HG03196 (cell line): ENCODE results near the gene VPS45.

Experiments
- ATAC-seq: cut with Tn5 transposase; IDR thresholded peaks from one replicate; pipeline ENCODE4 v1.9.1; 2021; ENCODE audit not compliant: unreplicated experiment

Gene VPS45

GRCh38 chr1:150155413-150156071, 88.0 kb downstream of the VPS45 start:
- no peak for ATAC-seq

- ATAC-seq, result no peak
Measured at GRCh38 chr1:150156868-150157603, 89.5 kb downstream of the VPS45 start.

- no peak for ATAC-seq
Measured at GRCh38 chr1:150159550-150159949, 92.0 kb downstream of the VPS45 start.

- no peak for ATAC-seq
Measured at GRCh38 chr1:150160964-150161621, 93.5 kb downstream of the VPS45 start.

- no peak for ATAC-seq
Measured at GRCh38 chr1:150161747-150162581, 94.4 kb downstream of the VPS45 start.

GRCh38 chr1:150162582-150162861, 94.9 kb downstream of the VPS45 start:
- no peak for ATAC-seq

GRCh38 chr1:150162862-150163706, 95.5 kb downstream of the VPS45 start:
- ATAC-seq, result peak; percentile 33

- no peak for ATAC-seq
Measured at GRCh38 chr1:150164224-150164623, 96.6 kb downstream of the VPS45 start.

- ATAC-seq, result no peak
Measured at GRCh38 chr1:150164779-150165178, 97.2 kb downstream of the VPS45 start.

GRCh38 chr1:150165622-150166612, 98.3 kb downstream of the VPS45 start:
- ATAC-seq, result no peak

GRCh38 chr1:150168960-150169601, 101.5 kb downstream of the VPS45 start:
- ATAC-seq, result no peak

GRCh38 chr1:150171801-150172200, 104.2 kb downstream of the VPS45 start:
- ATAC-seq, result no peak

GRCh38 chr1:150173141-150173585, 105.6 kb downstream of the VPS45 start:
- ATAC-seq, result no peak

- ATAC-seq, result no peak
Measured at GRCh38 chr1:150176593-150176992, 109.0 kb downstream of the VPS45 start.

- ATAC-seq, result no peak
Measured at GRCh38 chr1:150178548-150178947, 111.0 kb downstream of the VPS45 start.

- no peak for ATAC-seq
Measured at GRCh38 chr1:150179867-150180266, 112.3 kb downstream of the VPS45 start.

- no peak for ATAC-seq
Measured at GRCh38 chr1:150180474-150180873, 112.9 kb downstream of the VPS45 start.

GRCh38 chr1:150182247-150182646, 114.7 kb downstream of the VPS45 start:
- no peak for ATAC-seq

- ATAC-seq, result no peak
Measured at GRCh38 chr1:150183061-150183460, 115.5 kb downstream of the VPS45 start.
